Ovary (tissue), 9 donors: ENCODE measurements around the gene SETX. TPM values are rescaled to one million over a fixed set of nuclear protein-coding genes. Genes with fewer than 3 reads are reported as not detected.

Source experiments
- DNase-seq, 5 donors: peaks; one replicate each; pipeline ENCODE4 v3.0.0-alpha.2; 2019 to 2020
- H3K27ac ChIP-seq, 2 donors: fragments of 200-600 bp; one replicate each; pipeline versions ENCODE4 v1.5.1 to v1.8.0; 2019 to 2022
- H3K27me3 ChIP-seq: fragments of 200-600 bp; one replicate; pipeline ENCODE4 v1.8.0; 2022
- H3K36me3 ChIP-seq: fragments of 200-600 bp; sonication (generic); one replicate; pipeline ENCODE4 v1.5.1; 2019
- H3K4me1 ChIP-seq: one replicate; pipeline ENCODE4 v1.8.1; 2013; ENCODE audit warnings: mild to moderate bottlenecking, moderate library complexity; ENCODE audit not compliant: insufficient read depth
- H3K4me3 ChIP-seq: fragments of 200-600 bp; sonication (generic); one replicate; pipeline ENCODE4 v1.5.1; 2017
- H3K9me3 ChIP-seq, 2 donors: fragments of 200-600 bp in 1 of 2; sonication (generic) in 1 of 2; one replicate each; pipeline versions ENCODE4 v1.5.1 to v1.8.1; 2013 to 2019; ENCODE audit warnings: mild to moderate bottlenecking in 1 of 2, moderate library complexity in 1 of 2
- CTCF ChIP-seq, 3 donors: fragments of 450-650 bp in 2 of 3; fragments of 200-600 bp in 1 of 3; IDR thresholded peaks; one replicate each; pipeline versions ENCODE4 v1.5.1 to v1.8.0; 2016 to 2022; ENCODE audit warnings: antibody characterized with exemption in 3 of 3, mild to moderate bottlenecking in 1 of 3
- EP300 ChIP-seq: sonication (generic); formaldehyde crosslinking; IDR thresholded peaks from one replicate; pipeline ENCODE4 v1.6.1; 2017; ENCODE audit warnings: antibody characterized with exemption
- POLR2A ChIP-seq: fragments of 450-650 bp; IDR thresholded peaks from one replicate; pipeline ENCODE4 v1.6.1; 2017; ENCODE audit warnings: antibody characterized with exemption, mild to moderate bottlenecking, moderate library complexity
- WGBS, 3 donors: extraction: QIAGEN DNeasy Blood & Tissue Kit in 1 of 3; methylation state at CpG; one replicate each; pipeline versions ENCODE4 v1.1.5 to v1.1.7; 2013 to 2017; 5-methylcytosine and 5-hydroxymethylcytosine counted together
- intact Hi-C, 4 donors: fragments of 100-400 bp; cut with DNase I; formaldehyde crosslinking; loops; one replicate each; pipeline versions ENCODE4 v1.11.0 to v1.15.1; 2022 to 2023
- polyA plus RNA-seq, 2 donors: library from polyadenylated mRNA; stranded (reverse); fragments of 200-250 nt in 1 of 2; fragments of 350-450 nt in 1 of 2; fragmentation: Illumina TruSeq in 1 of 2; extraction: RNeasy Lipid Tissue Mini Kit (QIAGEN cat#74804) in 1 of 2; gene quantifications; one replicate each; pipeline ENCODE4 v1.2.3, GENCODE V29; 2013 to 2014
- total RNA-seq, 7 donors: library from RNA; depleted of rRNA in 2 of 7; stranded (reverse); fragments of >200 nt in 2 of 7; fragmentation: NEBNext Ultra II Directional in 3 of 7; extraction: Animal tissue kit (Norgen Biotek cat#: 25700) in 3 of 7; gene quantifications; one replicate each; pipeline versions ENCODE4 v1.1.0 to v1.2.4, GENCODE V29; 2016 to 2023
- donor health status: DM: no; HTN: no; CAD: no; lungs with moderate emphysema.
- donor health status: DM: no; HTN: no; CAD: no.
- donor health status: Bipolar disorder and iron deficiency.
- donor health status: DM: yes; HTN: yes; CAD: no.
- donor health status: DM: no; HTN: no; CAD: no.
- donor health status: DM: yes; HTN: yes; CAD: no.

SETX gene
- total and polyA plus RNA-seq, 9 donors: 19.9 to 51.9 (median 40.8) TPM

- Histone ChIP-seq H3K27me3 (no peaks in the 10 kb centered on the region), H3K9me3 (no peaks in the 10 kb centered on the region), H3K4me3 (no peak overlapping the region), H3K4me1 (no peaks in the 10 kb centered on the region), H3K27ac (no peak overlapping the region), H3K36me3 (no peaks in the 10 kb centered on the region)
- WGBS, 3 donors: 82 to 94% (median 94%) methylated on average over 4 of the region's 4 CpGs
- TF ChIP-seq POLR2A (no peak), CTCF (IDR thresholded peaks at IDR 0.05) (no peak), EP300 (no peak)
- intact Hi-C loops: no loop called here
- DNase-seq: no peak
Measured at GRCh38 chr9:132369421-132369820, 14.6 kb upstream of the SETX start.

- Histone ChIP-seq H3K36me3 (no peaks in the 10 kb centered on the region), H3K27ac (no peak overlapping the region), H3K27me3 (no peaks in the 10 kb centered on the region), H3K4me1 (no peaks in the 10 kb centered on the region), H3K4me3 (no peak overlapping the region), H3K9me3 (no peaks in the 10 kb centered on the region)
- intact Hi-C loops: no loop called here
- TF ChIP-seq POLR2A (no peak), CTCF (IDR thresholded peaks at IDR 0.05) (no peak), EP300 (no peak)
- no peak for DNase-seq
- 55 to 57% (median 57%) methylated on average over 13 of the region's 13 CpGs for WGBS, 3 donors
Measured at GRCh38 chr9:132367613-132368313, 13.0 kb upstream of the SETX start.

GRCh38 chr9:132366481-132366880, 11.7 kb upstream of the SETX start:
- Histone ChIP-seq H3K27ac (no peak overlapping the region), H3K36me3 (no peaks in the 10 kb centered on the region), H3K4me3 (no peak overlapping the region), H3K27me3 (no peaks in the 10 kb centered on the region), H3K4me1 (no peaks in the 10 kb centered on the region), H3K9me3 (no peaks in the 10 kb centered on the region)
- TF ChIP-seq CTCF (IDR thresholded peaks at IDR 0.05) (no peak), POLR2A (no peak), EP300 (no peak)
- WGBS, 3 donors: 83 to 93% (median 92%) methylated on average over 4 of the region's 4 CpGs
- no peak for DNase-seq
- intact Hi-C loops: no loop called here

GRCh38 chr9:132365986-132366385, 11.2 kb upstream of the SETX start:
- 65 to 66% (median 66%) methylated on average over 3 of the region's 3 CpGs for WGBS, 3 donors
- intact Hi-C loops: no loop called here
- Histone ChIP-seq H3K4me3 (no peak overlapping the region), H3K36me3 (no peaks in the 10 kb centered on the region), H3K27me3 (no peaks in the 10 kb centered on the region), H3K27ac (no peak overlapping the region), H3K4me1 (no peaks in the 10 kb centered on the region), H3K9me3 (no peaks in the 10 kb centered on the region)
- DNase-seq: no peak
- TF ChIP-seq CTCF (IDR thresholded peaks at IDR 0.05) (no peak), POLR2A (no peak), EP300 (no peak)
